Thyroid gland (tissue), 4 donors: ENCODE measurements around the gene WASF2.

ENCODE experiments used
- CTCF ChIP-seq, 6 experiments: fragments of 200-600 bp in 3 of 6; fragments of 450-650 bp in 3 of 6; sonication (generic) in 3 of 6; IDR thresholded peaks; one replicate each; pipeline ENCODE4 v1.5.1; 2016 to 2019; ENCODE audit warnings: antibody characterized with exemption in 6 of 6, mild to moderate bottlenecking in 2 of 6, inconsistent platforms in 1 of 6, moderate library complexity in 1 of 6
- POLR2A ChIP-seq, 2 donors: fragments of 450-650 bp; IDR thresholded peaks; one replicate each; pipeline ENCODE4 v1.6.1; 2017; ENCODE audit warnings: antibody characterized with exemption in 2 of 2, mild to moderate bottlenecking in 2 of 2, moderate library complexity in 1 of 2

- TF ChIP-seq CTCF (IDR thresholded peaks at IDR 0.05) (no peak), POLR2A (IDR thresholded peaks at IDR 0.05) (no peak)
Observed at GRCh38 chr1:27383661-27384060, 106.3 kb downstream of the WASF2 start.
